HG03196 (cell line): ENCODE data around the gene DPH6.

ENCODE experiments used
- ATAC-seq: cut with Tn5 transposase; IDR thresholded peaks from one replicate; pipeline ENCODE4 v1.9.1; 2021; ENCODE audit not compliant: unreplicated experiment

DPH6 gene

DNA sequence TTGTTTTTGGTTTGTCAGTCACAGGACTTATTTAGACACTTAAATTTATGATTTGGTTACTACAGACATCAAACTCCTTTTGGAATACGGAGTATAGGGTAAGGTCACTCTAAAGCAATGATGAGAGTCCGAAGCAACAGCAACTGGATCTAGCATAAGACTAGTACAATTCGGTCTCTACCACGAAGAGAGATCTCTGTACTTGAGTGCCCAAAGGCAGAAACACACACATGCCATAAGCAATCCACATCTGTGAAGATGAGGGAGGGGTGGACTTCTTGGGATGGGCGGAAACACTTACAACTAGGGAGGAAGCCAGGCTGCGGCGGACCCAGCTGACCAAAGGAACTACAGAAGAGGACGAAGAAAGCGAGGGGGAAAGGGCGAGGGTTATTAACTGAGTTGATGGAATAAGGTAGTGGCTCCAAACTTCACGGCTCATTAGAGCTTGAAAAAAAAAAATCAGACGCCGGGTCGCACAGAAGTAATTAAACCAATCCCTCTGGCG, 595 bp downstream of the DPH6 start:
- ATAC-seq: peak; percentile 21

DNA sequence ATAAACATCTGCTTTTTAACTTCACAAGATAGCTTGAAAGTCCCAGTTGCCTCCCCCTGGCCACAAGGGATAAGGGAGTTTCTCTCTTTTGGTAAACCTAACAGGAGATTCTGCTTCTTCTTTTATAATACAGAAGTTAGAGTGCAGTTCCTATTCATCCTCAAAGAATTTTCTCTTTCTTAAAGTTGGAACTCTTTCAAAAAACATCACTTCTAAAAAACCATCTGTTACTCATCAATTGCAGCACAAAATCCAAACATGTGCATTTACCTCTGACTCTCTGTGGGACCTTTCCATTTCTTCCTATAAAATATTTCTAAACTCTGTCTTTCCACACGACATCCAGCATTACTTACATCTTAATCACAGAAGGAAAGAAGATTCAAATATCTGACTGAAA, 5.1 kb downstream of the DPH6 start:
- ATAC-seq: no peak

DNA sequence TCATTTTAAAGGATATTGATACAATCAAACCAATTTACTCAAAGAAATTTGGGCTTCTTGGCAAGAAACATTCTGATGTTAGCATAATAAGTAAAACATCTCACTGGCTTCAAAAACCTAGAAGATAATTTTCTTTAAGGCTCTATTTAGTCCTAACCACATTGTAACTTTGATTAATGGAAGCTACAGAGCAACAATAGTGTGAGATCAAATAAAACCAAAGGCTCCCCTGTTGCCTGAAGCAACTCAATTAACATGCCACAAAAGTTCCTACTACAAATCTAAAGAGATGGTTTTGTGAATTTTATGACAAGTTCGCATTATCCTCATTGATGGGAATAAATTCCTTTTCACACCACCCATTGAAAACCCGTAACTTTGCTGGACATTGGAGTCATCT, 5.9 kb downstream of the DPH6 start:
- ATAC-seq: no peak

DNA sequence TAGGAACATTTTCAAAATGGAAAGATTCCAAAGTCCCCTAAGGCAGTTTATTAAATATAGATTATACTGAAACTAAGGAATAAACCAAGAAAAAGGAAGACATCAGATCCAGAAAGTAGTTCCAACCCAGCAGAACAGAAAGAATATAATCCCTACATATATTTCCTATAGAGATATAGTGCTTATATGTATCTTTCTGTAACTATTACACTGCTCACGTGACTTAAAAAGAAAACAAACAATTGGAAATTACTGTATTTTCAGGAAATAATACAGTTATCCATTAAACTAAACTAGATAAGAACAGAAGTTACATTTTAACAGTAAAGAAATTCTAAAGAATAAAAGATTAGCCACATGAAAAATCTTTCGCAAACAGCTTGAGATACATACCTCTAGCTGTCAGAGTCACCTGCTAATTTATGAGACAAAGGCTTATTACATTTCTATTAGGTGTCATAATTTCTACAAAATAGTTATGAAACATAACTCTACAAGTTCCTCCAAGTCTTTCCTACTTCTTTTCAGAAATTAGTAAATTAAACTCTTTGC, 10.5 kb downstream of the DPH6 start:
- no peak for ATAC-seq

DNA sequence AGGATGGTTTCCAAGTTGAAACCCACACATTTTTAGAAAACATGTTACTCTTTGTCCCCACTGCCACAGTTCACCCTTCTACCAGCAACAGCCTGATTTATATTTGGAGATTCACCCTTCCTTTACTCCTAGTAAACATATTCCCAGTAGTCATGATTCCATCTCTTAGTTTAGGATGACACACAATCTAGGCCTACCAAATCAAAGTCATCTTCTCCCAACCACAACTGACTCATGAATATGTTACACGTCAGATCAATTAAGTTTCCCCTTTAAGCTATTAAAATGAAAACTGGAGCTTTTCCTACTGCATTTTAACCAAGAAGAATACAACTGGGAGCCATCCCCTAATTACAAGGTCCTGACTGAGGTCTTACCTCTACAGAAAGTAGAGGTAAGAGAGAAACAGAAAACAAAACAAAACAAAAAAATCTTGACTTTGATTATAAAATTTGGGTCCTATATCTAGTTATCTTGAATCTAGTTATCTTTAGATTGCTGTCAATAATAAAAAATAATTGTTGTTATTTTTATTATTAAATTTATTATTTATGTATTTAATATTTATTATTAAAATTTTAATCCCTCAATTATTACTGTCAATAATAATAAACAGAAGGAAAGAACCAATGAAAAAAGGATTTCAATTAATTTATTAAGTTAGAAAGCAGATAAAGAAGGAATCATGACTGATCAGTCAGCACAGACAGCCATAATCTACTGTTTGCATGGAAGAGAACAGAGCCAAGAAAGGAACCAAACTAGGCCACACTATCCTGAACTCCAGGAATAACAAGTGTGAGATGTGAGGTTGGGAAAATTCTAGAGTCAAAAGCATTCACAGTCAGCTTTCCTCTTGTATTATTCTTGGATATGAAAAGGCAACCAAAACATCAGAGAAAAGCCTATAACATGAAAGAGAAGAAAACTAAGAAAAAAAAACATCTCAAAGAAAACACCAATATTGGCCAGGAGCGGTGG, 12.5 kb downstream of the DPH6 start:
- no peak for ATAC-seq

DNA sequence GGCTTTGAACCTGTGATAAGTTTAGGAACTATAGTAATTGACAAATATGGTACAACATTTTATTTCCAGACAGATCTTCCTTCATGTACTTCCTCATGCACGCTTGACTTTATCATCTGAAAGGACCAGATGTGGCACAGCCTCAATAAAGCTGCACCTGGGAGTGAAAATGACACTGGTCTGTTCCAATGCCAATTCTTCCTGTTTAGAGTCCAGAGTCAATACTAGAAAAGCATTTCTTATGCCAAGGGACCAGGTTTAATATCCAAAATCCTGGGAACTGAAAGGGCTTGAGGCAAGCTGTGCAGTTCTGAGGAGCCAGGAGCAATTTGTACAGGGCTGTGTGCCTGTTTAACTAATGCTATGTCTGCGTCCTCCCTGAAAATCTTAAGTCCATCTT, 15.3 kb downstream of the DPH6 start:
- ATAC-seq: no peak

DNA sequence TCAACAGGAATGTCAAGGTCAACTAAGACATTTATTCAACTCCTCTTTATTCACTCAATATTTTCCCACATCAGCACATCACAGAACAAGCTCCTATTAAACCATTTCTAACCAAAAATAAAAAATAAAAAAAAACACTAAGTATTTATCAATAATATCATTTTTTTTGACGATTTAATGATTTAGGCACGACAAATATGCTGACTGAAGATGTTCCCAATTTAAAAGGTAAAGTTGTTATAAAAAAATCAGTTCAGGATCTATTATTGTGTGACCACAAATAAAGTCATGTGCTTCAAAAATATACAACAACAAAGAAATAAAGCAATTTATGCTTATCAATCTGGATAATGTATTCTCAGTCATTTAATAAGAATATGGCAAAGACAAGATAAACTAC, 16.2 kb downstream of the DPH6 start:
- ATAC-seq: no peak

DNA sequence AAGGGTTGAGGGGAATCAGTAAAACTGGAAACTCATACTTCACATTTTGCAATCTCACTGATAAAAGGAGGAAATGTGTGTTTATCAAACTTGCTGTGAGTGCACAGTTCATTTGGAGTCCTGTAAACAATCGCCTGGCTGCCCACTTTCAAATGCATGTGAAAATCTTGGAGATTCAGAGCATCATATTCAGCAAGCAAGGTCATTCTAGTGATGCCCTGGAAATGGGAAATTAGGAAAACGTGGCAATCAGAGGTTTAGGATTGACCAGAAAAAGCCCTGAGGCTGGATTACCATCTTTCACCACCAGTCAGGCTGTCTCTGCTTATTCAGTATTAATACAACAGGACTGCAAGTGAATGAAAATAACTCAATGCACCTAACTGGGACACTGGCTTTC, 23.9 kb downstream of the DPH6 start:
- no peak for ATAC-seq

DNA sequence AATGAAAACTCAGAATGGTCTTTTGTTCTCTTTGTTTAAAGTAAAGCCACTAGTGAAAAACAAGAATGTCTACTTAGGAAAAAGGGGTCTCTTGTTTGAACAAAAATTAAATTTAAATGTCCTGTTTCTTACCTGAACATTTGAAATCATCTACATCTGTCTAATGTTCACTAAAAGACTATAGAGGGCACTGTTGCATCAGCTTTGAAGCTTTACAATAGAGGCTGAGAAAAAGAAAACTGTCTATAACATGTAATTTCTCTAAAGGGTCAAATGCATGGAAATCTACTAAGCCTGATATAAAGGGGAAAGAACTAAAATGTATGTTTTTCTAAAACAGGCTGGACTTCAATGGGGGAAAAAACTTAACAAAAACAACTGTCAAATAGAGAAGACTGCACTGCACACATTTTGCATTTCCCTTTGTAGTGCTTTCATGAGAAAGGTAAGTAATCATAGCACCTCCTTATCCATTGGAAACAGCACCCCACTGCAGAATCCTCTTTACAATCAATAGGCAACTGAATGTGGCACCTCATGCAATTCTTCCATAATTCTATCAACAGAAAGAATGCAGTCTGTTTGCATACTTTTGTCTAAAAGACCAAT, 26.3 kb downstream of the DPH6 start:
- ATAC-seq: no peak

DNA sequence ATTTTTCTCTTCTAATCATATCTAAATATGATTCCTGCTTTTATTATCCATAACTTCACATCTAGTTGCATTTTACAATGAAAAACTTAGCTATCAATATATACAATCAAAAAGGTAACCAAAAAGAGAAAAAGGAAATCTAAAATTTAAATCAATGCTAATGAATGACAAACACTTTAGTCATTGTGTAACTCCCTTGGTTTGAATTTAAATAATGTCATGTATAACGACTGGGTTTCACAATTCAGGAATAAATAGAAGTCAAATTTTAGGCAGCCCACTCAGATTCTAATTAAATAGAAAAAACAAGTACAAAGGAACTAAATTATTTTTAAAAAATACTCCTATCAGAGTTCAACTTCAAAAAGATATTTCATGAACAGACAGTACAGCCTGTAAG, 26.9 kb downstream of the DPH6 start:
- no peak for ATAC-seq

DNA sequence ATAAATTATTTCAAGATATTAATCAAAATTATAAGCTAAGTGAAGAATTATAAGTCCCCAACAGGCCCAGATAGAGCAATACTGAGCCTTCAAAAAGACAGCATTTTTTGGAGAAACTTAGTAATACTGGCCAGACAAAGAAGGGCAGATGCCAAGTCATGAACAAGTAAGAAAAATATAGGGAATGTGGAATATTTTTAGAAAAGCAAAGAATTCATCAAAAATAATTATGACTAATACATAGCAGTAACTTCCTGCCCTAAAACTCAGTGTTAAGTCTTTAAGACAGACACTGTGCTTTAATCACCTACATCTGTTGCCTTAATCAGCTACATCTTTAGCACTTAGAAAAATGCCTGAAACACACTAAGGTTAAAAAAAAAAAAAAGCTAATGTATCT, 31.2 kb downstream of the DPH6 start:
- ATAC-seq: no peak

DNA sequence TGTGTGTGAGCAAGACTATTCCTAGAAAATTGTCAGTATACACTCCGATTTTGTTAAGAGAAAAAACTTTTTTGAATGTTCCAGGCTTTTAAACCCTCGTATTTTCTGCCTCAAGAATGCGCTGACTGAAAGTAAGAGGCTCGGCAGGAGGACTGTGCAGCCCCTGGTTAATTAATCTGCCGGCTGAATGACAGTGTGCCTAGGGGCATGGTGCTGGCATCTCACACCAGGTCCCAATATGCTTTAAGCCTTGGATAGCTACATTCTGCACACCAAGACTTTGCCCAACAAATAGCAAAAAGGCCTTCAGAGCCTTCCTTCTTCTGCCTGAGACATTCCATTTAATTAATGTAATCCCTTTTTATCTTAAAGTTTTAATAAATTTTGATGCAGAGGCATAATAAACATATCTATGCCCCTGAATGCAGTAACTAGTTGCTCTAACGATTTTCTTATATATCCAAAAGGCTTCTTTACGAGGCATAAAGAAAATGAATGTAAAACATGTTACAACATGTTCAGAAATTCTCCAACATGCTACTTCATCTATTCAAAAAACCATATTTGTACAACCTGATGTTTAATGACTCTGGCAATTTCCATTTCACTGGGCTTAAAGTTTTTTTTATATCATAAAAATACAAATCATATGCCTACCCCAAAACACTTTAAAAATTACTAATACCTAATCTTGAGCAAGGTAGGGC, 37.9 kb downstream of the DPH6 start:
- no peak for ATAC-seq

DNA sequence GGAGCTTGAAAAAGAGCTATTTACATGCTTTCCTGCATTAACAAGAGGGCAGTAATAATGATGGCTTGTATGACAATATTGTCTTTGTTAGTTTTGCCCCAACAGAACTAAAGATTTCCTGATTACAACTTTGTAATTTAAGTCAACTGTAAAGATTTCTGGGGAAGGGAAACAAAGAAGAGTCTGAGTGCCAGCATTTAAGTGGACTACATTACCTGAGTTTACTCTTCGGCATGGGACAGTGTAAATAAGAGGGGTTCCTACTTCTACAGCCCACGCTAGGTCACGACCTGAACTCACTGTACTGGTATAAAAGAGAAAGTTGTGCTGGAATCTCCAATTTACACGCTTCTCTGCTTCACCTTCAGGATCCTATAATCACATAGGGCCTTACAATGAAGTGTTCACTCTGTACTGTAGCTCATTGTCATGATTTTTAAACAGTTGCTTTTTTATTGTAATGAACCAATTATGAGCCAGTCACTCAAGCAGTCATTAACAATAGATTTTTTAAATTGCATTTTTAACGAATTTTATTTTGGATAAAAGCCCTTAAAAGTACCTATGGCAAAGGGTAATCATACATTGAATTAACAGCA, 39.6 kb downstream of the DPH6 start:
- ATAC-seq: no peak

DNA sequence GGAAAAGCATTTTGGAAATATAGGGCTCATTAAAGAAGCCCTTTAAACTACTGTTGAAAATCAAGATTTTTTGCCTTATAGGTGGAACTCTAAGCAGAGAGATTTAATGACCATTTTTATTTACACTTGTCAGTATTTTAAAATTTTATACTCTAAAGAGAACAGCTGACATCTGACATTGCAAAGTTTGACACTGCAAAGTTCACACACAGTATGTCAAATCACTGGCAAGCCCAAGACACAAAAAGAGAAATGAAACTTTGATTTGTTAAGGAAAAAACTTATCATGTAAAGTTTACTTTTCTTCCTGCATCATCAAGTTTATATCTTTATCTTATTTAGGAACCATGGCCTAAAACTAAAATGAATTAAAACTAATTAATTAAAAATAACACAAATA, 40.2 kb downstream of the DPH6 start:
- no peak for ATAC-seq

DNA sequence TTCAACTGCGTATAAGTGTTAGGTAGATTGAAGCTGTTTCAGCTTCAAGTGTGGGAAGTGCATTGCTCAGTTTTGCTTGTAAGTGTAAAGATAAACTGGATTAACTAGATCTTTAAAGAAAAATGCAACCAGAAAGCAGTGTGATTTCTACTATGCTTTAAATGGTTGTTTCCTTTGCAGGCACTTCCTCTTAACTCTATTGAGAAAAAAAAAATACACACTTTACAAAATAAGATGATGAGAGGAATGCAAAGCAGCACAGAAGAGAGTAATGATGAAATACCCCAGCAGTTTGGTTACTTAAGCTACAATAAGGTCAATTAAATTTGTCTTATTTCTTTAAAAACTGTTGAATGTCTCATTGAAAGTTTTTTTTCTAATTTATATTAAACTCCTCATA, 40.8 kb downstream of the DPH6 start:
- ATAC-seq: no peak

DNA sequence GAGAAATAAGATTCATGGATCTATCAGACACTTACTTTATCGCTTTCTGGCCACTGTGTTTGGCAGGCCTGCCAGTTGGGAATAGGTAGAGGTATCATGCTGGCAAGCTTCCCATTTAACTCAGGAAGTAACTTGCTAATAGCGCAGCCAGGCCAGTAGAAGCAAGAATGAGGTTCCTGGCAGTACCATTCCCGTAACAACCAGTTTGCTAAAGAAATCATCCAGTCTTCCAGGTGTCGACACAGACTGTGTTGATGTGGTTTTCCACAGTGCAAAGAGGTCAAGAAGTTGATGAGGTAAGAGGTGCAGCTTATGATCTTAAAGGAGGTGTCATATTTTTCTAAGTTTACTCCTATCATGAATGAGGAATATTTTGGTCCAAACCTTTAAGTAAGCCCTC, 46.2 kb downstream of the DPH6 start:
- ATAC-seq: no peak

DNA sequence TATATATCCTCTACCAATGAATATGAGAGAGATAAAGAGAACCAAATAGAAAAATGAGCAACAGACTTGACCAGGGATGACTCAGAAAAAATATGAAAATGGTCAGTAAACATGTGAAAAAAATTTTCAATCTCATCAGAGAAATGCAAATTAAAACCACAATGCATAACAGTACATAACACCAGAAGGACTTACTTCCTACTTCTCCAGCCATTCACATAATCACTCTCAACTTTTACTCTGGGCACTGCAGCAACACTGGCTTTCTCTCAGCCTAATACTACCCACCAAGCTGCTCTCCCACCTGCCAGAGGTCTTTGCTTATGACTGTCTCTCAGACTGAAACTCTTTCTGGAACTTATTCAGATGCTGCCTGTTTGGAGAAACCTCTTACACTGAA, 49.4 kb downstream of the DPH6 start:
- ATAC-seq: peak; percentile 98

DNA sequence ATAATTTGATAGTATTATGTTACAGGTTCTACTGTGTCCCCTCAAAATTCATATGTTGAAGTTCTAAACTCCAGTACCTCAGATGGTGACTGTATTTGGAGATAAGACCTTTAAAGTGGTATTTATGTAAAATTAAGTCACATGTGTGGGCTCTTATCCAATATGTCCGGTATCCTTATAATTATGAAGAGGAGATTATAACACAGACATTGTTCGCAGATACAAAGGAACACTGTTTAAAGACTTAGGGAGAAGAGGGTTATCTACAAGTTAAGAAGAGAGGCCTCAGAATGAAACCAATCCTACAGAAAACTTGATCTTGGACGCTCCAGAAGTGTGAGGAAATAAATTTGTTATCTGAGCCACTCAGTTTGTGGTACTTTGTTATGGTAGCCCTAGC, 50.9 kb downstream of the DPH6 start:
- ATAC-seq: no peak

DNA sequence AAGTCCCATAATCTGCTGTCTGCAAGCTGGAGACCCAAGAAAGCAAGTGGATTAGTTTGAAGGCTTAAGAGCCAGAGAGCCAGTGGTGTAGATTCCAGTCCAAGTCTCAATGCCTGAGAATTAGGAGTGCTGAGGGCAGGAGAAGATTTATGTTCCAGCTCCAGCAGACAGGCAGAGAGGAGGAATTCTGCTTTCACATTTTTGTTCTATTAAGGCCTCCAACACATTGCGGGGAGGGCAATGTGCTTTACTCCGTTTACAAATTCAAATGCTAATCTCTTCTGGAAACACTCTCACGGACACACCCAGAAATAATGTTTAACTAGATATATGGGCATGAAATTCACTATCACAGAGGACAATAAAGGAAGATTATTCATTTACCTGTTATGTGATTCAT, 54.0 kb downstream of the DPH6 start:
- no peak for ATAC-seq

DNA sequence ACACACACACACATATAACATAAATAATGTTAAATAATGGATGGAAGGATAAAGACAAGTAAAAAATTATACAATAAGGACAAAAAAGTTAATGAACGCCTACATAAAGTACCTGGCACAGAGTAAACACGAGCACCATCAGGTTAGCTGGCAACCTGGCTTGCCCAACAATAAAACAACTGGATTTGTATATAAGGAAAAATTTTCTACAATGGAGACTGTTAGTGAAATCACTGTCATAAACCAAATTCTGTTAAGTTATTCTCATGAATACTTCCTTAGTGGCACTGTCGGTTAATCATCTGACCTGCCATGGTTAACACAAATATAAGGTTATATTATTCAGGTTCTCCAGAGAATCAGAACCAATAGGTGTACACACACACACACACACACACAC, 54.8 kb downstream of the DPH6 start:
- no peak for ATAC-seq

DNA sequence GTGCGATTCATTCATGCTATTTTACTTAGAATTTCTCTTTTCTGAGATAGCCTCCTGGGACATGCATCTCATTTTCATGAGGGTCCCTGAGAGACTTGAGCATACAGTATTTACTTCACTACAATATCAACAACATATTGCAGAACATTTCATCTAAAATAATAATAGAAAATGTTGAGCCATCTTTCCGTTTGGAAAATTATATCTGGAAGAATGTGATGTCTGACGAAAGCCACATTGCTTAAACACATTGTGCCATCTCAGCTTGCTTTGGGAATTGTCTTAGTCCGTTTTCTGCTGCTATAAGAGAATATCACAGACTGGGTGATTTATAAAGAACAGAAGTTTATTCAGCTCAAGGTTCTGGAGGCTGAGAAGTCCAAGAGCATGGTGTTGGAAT, 55.5 kb downstream of the DPH6 start:
- ATAC-seq: no peak
